Activated CD4-positive, alpha-beta T cell treated with anti-CD3 and anti-CD28 coated beads, Interleukin-2, amount 50 U/mL, for 4 hours (primary cell): ENCODE data around the gene TMEM43.

Experiments
- DNase-seq, 2 experiments: peaks; one replicate each; pipeline ENCODE4 v3.0.0-alpha.2; 2020

The TMEM43 gene

DNA sequence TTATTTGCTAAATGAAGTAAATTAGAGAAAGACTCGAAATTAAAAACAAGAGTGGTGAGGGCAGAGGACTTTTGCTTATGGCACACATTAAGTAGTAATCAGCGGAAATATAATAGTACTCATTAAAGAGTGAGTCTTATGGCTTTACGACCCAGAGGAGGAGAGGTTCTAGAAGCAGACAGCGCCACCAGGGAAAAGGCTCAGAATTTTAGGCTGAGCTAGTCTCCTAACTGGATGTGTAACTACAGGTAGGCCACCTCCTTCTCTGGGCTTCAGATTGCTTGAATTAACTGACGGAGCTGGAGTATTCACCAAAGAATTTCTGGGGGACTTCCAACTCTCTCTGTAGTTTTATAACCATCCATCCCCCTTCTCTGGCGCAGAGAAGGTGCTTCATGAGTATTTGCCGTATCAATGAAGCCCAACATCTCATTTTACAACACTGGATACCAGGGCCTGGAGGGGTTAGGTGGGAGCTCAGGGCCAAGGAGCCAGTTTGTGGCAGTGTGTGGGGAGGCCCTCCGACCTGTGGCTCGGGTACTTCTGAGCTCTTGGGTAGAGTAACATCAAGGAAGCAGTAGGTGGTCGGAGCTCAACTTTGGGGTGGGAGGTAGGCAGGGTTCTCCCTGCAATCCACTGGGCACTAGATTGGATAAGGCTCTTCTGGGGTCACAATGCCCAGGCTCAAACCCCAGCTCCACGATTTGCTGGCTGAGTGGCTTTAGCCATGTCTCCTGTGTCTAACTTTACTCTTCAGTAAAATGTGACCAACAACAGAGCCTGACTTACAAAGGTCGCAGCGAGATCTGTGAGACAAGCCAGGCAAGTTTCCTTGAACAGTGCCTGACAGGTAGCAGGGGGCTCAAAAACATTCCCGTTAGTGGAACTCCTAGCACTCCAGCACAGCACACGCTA lies 1.3 kb upstream of the TMEM43 start:
- no peak for DNase-seq

DNA sequence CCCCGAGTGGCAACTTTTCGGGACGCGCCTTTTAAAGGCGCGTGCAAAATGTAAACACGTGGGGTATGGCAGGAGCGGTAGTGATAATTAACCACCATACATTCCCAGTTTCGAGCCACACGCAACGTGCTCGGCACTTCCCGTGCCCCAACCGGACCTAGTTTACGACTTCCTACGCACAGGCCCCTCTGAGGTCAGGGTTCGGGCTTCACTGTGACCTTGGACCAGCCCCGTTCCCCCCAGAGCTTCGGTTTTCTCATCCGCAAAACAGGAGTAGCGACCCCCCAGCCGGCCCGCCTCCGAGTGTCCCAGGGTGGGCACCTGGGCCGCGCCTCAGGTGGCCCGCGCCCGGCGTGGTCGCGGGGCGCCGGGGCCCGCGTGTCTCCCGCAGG lies 633 bp upstream of the TMEM43 start:
- DNase-seq = peak; percentile 56 to 59

DNA sequence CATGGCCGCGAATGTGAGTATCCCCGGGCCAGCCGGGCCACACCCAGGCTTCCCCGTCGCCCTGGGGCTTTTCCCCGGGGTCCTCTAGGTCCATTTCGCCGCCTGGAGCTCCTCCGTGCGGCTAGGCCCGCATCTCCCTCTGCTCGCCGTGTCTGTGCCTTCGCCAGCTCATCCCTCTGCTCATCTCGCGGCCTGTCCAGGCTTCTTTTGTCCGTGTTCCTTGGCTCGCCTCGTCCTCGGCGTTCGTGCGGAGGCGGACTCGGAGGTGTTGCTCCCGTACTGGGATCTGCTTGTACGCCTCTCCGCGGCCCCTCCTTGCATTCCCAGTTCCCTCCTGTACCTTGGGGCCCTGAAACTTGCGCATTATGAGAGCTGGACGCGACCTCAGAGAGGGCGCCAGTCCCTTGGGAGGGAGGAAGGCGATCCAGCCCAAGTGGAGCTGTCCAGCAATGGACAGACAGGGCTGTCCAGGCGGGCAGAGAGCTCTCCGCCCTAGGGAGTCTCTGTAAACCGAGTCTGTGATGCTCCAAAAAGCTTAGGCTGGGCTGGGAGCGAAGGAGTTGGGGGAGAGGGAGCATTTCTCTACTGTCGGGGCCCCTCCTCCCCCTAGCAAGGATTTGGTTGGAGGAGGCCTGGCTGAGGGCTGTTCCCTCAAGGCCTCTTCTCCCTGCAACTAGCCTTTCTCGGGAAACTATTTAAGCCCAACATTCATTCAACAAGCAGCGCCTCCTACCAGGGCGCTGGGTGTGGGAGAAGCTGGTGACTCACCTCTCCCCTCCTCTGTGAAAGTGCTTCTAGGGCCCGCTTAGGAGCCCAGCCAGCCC lies 553 bp downstream of the TMEM43 start:
- peak; percentile 62 to 65 for DNase-seq

DNA sequence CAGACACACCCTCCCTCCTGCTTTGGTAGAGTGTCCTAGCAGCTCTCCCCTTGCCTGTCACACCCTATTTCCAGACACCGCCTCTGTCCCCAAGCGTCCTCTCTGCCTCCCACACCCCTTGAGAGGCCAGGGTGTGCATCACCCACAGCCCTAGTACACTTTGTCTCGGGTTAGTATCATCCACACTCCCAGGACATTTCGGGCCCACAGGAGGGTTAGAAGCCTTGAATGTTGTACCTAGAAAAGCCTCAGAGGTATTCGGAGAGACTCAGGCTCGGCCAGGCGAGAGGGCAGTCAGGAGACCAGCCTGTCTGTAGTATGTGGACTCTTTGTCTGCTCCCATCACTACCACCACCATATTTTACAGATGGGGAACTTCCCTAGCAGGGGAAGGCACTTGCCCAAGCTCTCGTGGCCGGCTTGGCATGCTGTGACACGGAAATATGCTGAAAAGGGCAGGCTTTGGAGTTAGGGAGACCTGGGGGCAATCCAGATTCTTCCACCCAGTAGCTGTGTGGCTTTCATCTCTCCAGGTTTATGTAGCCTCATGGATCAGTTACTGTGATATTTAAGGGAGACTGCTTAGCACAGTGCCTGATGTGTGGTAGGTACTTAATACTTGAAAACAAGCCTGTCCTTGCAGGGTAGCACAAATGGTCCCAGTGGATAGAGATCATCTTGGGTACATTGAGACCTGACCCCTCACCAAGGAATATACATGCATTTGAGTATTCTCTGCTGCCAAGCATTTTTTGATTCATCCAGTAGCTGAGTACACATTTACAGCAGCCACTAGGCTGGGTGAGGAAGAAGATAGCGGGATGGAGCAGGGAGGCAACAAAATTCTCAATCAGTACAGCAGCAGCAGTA lies 1.4 kb downstream of the TMEM43 start:
- no peak for DNase-seq

DNA sequence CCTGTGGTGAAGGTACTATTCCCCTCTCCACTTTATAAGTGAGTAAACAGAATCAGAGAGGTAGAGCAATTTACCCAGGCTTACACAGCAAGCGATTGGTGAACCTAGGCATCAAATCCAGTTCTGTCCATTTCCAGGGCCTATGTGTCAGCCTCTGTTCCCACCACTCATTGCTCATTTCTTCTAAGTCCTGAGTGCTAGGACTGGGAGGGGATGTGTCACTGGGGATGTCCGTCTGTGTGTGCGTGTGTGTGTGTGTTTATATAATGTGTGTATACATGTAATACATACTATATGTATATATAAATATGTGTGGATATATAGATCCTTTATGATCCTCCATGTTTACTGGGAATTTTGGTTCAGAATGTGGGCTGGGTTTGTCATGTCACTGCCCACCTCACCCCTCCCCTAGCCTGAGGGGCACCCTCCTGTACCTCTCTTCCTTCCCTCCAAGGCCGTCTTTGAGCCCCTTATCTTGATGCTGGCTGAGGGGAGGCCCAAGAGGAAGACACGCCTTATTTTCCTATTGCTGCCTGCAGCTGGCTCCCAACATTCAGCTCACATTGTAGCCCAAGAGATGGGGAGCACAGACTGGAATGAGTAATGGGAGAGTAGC lies 2.1 kb downstream of the TMEM43 start:
- DNase-seq = no peak

DNA sequence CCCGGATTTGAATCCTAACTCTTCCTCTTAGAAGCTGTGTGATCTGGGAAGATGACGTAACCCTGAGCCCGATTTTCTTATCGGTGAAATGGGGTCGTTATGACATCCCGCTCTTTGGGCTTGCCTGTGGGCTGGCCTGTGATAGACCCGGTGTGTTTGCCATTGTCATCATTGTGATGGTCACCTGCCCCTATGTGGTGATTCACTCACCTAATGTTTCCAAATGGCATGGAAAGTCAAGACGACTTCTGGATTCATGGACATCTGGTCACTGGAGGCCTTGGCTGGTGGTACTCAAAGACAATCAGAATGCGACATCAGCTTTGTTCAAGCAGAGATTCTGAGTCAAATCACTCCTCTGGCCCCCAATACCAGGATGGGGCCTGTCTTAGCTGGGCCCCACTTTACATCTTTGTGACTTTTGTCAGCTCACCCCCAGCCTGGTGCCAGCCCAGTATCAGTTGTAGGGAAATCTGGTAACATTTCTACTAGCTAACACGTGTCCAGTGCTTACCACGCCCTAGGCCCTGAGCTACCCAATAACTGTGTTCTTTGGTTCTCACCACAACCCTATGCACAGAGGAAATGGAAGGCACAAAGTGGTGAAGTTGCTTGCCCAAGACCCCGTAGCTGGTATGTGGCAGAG lies 2.8 kb downstream of the TMEM43 start:
- DNase-seq = no peak

DNA sequence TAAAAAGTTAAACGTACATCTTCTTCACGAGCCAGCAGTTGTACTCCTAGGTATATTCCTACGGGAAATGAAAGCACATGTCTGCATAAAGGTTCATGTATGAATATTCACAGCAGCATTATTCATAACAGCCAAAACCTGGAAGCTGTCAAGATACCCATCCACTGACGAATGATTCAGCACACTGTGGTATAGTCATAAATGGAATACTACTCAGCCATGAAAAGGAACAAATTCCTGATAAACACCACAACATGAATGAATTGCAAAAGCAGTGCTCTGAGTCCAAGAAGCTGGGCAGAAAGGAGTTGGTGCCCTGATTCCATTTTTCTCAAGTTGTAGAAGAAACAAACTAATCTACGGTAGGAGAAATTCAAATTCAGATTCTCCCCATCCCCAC lies 3.9 kb downstream of the TMEM43 start:
- no peak for DNase-seq

DNA sequence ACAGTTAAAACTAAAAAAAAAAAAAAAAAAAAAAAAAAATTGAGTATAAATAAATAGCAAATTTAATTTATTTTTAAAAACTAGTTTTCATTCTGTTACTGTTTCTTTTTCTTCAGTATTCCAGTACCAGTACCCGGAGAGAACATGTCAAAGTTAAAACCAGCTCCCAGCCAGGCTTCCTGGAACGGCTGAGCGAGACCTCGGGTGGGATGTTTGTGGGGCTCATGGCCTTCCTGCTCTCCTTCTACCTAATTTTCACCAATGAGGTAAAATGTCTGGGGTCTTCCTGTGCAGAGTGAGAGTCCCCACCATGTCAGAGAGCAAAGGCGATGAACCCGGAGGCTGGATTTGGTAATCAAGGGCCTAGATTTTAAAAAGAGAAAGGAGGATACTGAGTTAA lies 4.4 kb downstream of the TMEM43 start:
- DNase-seq = no peak

DNA sequence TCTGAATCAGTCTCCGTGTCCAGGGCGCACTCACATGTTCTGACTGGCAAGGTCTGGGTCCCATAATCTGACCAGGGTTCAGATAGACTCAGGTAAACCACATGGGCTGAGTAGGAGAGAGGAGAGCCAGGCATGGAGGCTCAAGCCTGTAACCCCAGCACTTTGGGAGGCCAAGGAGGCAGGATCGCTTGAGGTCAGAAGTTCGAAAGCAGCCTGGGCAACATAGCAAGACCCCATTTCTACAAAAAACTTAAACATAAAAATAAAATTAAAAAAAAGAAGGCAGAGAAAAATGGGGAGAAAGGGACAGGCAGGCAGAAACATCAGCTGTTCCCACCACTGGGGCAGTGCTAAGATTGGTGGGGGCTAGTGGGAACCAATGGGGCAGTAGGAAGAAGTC lies 5.4 kb downstream of the TMEM43 start:
- DNase-seq = no peak

DNA sequence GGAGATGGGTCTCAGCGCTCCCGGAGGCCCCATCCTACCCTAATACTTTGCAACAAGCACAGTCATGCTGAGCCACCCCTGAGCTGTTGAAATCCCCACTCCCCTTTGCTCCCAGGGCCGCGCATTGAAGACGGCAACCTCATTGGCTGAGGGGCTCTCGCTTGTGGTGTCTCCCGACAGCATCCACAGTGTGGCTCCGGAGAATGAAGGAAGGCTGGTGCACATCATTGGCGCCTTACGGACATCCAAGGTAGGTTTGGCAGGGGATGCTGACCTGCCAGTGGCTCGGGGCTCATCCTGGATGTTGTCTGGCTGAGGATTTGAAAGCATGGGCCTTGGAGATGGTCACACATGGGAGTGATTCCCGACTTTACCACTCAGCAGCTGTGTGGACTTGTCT lies 5.9 kb downstream of the TMEM43 start:
- DNase-seq = no peak

DNA sequence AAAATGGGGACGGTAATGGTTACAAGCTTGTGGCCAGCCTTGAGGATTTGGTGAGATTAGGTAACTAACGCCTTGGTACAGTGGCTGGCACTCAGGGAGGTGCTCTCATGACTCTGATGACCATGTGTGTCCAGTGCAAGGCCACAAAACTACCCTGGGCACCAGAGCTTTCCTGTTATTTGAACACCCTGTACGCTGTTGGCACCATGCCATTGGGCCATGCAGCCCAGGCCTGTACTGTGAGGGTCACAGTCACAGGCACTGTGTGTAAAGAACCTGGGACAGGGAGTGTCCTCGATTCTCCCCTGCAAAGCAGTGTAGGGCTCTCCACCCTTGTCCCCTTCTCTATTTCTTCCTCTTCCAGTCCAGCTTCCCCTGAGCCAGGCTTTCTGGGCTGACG lies 6.3 kb downstream of the TMEM43 start:
- no peak for DNase-seq

DNA sequence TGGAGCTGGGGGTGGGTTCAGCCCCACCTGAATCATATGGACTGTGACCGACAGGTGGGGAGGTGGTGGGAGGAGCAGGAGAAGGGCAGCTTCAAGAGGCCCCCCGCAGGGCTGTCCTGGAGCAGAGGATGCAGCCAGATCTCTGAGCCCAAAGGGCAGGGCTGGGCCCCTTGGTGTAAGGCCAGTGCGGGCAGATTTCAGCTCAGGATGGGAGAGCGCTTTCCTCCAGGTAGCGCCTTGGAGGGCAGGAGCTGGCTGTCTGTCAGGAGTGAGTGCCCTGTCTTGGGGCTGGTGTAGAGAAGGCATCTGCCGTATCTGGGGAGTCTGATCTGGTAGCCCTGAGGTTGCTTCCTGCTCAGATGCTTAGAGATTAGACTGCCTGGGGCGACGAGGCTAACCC lies 7.3 kb downstream of the TMEM43 start:
- no peak for DNase-seq

DNA sequence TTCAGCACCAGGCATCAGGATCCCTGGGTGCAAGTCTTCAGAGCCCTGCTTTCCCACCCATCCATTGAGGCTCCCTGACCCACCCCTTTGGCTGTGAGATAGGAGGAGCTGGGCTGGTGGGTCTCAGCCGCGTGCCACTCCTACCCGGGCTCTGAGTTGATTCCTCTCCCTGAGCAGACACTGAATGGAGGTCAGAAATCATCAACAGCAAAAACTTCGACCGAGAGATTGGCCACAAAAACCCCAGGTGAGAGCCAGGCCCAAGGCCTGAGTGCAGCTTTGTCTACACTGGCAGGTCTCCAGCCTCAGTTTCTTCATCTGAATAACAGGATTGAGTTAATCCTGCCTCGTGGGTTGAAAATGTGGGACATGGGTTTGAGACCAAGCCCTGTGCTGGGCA lies 7.8 kb downstream of the TMEM43 start:
- no peak for DNase-seq

DNA sequence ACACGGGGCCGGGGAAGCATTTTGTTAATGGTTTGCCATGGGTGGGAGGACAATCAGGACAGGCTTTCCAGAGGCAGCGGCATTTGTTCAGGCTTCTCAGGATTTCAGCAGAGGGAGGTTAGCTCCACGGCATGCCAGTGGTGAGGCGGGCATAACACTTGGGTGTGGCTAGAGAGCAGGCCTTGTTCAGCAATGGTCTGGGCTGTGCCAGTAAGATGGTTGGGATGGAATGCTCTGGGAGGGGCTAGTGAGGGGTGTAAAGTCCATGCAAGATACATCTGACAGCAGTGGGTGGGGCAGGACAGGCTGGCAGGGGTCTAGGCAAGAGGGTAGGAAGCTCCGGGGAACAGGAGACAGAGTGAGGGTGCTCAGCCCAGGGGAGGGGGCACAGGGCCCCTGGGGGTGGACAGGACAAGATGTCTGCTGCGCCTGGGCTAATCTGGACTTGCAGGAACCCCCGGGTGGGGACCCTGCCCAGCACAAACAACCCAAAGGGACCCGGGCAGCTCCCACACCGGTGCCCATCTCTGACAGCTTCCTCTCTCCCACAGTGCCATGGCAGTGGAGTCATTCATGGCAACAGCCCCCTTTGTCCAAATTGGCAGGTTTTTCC lies 8.4 kb downstream of the TMEM43 start:
- no peak for DNase-seq

DNA sequence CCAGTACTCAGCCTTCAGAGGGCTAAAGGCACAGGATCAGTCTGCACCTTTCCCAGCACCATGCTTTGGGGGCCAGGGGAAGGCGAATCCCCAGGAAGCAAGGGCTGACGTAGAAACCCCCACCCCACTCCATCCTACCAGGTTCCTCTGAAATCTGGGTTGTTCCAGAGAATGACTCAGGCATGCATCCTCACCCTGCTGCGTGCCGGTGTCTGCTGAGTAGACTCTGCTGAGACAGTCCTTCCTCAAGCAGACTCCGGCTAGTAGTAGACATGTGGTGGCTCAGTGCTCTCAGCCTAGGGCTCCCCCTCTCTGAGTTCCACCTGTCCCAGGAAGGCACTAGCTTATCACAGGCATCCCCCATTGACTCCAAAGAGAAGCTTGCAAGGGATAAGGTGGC lies 9.0 kb downstream of the TMEM43 start:
- no peak for DNase-seq

DNA sequence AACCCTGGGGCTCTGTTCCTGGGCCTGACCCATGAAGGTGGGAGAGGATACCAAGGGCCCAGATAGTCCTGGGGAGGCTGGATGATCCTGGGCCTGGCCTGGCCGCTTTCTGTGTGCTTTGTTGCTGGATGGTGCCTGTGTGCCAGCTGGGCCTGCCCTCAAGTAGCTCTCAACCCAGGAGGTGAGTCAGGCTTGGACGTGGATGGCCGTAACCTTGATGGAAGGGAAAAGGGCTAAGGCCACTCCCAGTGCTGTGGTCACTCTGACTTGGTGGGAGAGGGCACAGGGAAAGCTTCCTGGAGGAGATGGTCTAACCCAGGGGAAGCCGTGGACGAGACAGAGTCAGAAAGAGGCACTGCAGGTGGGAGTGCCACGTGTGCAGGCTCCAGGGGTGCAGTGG lies 9.4 kb downstream of the TMEM43 start:
- no peak for DNase-seq

DNA sequence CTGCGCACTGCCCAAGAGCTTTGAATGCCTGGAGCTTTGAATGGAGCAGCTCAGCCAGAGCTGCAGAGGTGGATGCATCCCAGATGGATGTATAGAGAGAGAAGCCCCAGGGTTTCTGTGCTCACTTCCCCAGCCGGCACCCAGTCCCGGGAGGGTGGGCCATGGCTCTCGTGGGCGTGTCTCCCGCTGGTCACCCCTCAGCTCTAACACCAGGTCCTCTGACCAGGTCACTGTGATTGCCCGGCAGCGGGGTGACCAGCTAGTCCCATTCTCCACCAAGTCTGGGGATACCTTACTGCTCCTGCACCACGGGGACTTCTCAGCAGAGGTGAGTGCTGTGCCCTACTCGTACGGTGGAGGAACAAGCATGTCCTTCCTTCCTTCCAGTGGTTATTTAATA lies 10.7 kb downstream of the TMEM43 start:
- no peak for DNase-seq

DNA sequence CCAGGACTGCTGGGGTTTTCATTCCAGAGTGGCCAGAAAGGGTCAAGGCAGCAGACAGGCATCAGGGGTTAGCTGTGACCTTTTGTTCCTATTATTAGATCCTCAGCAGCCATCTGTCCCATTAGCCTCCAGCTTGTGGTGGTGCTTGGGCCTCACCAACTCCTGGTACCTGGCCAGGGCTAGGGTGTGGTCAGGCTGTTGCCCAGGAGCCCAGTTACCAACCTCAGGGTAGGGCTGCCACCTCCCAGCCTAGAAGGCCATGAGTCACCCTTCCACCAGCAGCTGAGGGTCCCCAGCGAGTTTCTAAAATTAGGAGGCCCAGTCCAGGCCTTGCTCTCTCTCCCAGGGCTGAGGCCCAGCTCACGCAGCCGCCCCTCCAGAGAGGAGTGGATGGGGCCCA lies 12.2 kb downstream of the TMEM43 start:
- DNase-seq = no peak

DNA sequence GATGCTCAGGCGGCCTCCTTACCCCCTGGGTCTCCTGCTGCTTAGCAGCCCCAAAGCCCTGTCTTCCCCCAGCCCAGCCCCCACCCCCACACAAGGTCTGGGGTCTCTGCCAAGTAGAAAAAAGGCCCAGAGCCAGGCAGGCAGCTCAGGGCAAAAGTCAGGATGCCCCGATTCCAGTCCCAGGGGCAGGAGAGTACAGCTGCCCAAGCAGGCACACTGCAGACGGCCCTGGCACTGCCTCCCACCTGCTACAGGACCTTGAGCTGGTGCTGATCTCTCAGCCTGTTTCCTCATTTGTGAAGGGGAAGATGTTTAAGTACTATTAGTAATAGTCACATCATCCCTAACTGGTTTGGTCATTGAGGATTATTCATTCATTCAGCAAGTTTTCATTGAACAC lies 12.6 kb downstream of the TMEM43 start:
- no peak for DNase-seq

DNA sequence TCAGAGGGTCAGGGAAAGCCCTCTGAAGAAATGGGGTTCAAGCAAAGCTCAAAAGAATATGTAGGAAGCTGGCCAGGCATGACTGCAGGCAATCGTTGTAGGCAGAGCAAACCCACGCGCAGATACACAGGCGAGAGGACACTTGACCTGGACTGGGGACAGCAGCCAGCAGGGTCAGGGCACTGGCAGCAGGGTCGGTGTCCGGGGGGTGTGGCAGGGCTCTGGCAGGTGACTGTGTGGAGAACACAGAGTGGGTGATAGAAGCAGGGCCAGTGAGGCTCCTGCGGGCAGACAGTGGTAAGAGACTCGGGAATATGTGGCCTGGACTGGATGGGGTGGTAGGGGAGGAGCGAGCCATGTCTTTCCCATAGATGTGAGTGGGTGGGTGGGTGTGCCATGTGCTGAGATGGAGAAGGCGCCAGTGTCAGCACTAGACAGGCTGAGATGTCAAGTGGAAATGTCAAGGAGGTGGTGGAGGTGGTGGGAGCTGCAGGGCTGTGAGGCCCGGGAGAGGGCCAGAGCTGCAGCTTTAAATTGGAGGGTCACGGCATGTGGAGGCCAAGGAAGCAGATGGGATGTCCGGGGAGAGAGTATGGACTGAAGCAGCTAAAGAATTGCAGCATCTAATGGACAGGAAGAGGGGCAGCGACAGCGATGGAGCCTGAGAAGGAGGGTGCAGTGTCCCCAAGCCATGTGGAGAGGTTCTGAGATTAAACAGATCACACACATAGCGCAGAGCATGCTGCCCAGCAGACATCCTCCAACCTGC lies 13.4 kb downstream of the TMEM43 start:
- no peak for DNase-seq
